OCI-LY3 (cell line): Measurements from ENCODE around the gene ERI3.

Experiments used
- CTCF ChIP-seq: fragments of 200-600, 300-600 bp; sonication (generic); IDR thresholded peaks from 2 replicates; pipeline ENCODE4 v1.5.1; 2014; ENCODE audit warnings: antibody characterized with exemption, low read length, low read depth
- EZH2phosphoT487 ChIP-seq: fragments of 200-600 bp; shearing (Covaris generic); IDR thresholded peaks from 2 replicates; pipeline ENCODE4 v1.6.1; 2018; ENCODE audit warnings: antibody characterized with exemption, mixed run types, low read depth

GRCh38 chr1:44326821-44327465, 28.1 kb downstream of the ERI3 start:
- TF ChIP-seq CTCF = no peak
- no peak for TF ChIP-seq EZH2phosphoT487
